Left cardiac atrium (tissue), 4 donors: ENCODE data around the gene CARD19. TPM values are rescaled to one million over a fixed set of nuclear protein-coding genes. Genes with fewer than 3 reads are reported as not detected.
A peak's percentile ranks its signal among the peaks of the same experiment; 100 is the strongest.

Experiments used
- ATAC-seq, 2 donors: fragments of 200-7000 bp; cut with Tn5 transposase; one replicate each; pipeline ENCODE4 v1.9.1; 2020; ENCODE audit warnings: mild to moderate bottlenecking in 2 of 2, moderate library complexity in 2 of 2
- DNase-seq: peaks from one replicate; pipeline ENCODE4 v3.0.0-alpha.2; 2020
- intact Hi-C, 2 donors: fragments of 100-400 bp; cut with DNase I; formaldehyde crosslinking; loops; one replicate each; pipeline versions ENCODE4 v1.14.1 to v1.15.1; 2022 to 2023
- total RNA-seq, 2 donors: library from RNA; stranded (reverse); fragmentation: NEBNext Ultra II Directional; extraction: Animal tissue kit (Norgen Biotek cat#: 25700); gene quantifications; one replicate each; pipeline ENCODE4 v1.2.1, GENCODE V29; 2021
- donor health status: DM: no; HTN: yes; CAD: no.
- donor health status: DM: no; HTN: yes; CAD: no; lungs with severe emphysema.
- donor health status: DM: yes; HTN: yes; CAD: no.
- donor health status: Dilated cardiomyopathy.

The CARD19 gene
- total RNA-seq, 2 donors from 2014 or later = 20.2 to 26.3 TPM

DNA sequence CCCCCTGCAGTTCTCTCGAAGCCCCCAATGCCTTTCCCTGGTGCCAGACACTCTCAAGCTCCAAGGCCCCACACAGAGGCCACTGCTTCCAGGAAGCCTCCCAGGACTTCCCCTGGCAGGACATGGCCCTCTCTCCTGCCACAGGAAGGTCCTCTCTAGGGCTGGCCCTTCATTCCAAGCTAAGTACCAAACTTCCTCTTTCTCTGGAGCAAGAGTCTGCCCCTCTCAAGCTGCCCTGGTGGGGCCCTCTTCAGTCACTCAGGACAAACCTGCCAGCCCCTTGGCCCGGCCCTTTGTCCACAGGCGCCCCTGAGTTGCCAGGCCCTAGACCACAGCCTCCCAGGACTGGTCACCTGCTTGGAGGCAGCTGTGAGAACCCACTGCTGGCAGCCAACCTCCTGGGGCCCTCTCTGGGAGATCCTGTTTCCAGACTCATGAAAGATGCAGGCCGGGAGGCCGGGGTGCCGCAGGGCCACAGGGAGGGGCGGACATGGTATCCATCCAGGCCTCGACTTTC lies 31.4 kb downstream of the CARD19 start:
- intact Hi-C loops = no loop called here
- ATAC-seq = peak; percentile 1 to 10
- DNase-seq = peak; percentile 35

DNA sequence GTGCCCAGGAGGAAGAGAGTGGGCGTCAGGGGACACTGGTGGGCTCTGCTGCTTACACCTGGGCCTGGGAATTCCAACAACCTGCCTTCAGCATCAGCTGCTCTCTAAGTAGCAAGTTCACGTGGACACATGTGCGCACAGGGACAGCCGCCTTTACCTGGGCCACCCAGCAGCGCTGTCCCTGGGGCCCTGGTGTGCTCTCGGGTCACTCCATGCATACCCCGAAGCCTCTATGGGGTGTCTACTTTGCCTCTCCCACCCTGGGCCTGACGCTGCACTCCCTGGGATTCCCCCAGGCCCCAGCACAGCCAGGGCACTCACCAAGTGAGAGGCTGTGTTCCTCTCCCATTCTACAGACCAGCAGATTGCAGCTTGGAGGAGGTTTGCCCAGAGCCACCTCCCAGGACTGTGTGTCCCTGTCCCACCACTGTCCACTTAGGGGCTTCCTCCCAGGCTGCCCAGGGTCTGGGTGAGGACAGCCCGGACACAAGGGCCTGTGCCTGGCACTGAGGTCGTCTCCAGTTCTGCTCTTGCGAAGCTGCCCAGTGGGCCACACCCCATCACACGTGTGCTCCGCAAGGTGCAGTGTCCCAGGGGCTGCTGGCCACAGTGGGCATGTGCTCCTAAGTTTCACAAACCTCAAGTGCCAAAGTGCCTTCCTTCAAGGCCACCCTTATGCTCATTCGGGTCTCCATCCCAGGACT lies 32.1 kb downstream of the CARD19 start:
- no peak for ATAC-seq

DNA sequence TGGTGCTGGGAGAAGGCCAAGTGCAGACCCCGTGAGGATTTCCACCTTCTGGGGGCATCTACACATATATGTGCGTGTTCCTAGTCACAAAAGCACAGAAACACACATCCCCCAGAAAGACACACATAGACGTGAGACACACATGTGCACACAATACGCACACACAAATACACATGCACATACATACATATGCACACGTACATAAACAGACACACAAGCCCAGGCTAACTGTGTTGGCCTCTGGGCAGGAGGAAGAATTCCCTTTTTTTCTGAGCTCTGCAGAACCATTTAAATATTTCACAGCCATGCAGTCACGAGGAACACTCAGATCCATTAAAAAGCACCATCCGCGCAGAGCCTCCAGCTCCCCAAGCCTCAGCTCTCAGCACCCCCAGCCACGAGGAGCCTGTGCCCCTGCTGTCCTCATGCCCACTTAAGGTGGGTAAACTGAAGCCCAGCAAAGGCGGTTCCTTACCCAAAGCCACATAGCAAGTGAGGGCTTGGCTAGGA lies 32.8 kb downstream of the CARD19 start:
- DNase-seq (no peak), ATAC-seq (no peak)
- intact Hi-C loops = no loop called here

More for the DNA sequence above, 32.1 kb downstream of the CARD19 start:
- intact Hi-C loops = no loop called here
- DNase-seq = no peak

DNA sequence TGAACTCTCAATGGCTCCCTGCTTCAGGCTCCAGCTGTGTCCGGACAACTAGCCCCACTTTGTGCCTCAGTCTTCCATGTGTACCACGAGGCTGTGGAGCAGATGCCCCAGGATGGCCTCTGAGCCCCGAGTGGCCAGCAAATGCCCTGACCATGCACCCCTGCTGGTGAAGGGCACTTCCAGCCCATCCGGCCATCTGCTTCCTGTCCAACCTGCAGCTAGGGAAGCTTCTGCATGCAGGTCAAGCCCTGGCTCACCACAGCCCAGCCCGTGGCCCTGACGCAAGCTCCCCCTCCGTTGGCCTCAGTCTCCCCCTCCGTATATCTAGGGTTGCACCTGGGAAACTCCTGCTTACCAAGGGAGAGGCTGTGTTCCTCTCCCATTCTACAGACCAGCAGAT lies 33.3 kb downstream of the CARD19 start:
- intact Hi-C loops = no loop called here
- DNase-seq (no peak), ATAC-seq (no peak)

DNA sequence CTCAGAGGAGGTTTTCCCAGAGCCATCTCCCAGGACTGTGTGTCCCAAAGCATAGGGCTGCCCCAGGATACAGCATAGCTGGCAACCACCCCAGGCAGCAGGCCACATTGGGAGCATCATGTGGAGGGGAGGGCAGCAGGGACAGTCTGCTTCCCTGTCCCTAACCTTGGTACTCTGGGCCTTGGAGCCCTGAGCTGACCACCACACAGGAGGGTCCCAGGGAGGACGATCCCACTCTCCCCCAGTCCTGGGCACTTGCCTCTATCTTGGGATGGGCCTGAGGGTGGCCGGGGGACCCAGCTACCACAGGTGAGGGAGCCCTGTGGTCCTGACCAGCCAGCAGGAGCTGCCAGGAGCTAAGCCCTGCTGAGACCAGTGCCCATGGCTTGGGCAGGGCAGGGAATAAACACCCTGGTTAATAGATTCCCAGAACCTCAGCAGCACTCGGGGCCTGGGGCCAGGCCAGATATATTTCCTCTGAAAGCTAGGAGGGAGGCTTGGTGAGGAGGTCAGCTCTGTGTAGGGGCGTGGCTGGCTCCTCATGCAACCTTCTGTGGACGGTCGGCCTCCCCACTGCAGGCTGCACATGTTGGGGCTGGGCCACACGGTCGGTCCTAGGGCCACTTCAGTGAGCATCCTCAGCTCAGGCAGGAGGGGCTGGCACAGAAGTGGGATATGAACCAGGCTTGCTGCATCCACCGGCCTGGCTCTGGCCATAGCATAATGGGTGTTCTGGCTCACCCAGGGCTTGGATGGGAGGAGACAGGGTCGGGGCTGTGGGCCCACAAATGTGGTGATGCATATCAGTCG lies 33.9 kb downstream of the CARD19 start:
- intact Hi-C loops = no loop called here
- DNase-seq (no peak), ATAC-seq (no peak)

DNA sequence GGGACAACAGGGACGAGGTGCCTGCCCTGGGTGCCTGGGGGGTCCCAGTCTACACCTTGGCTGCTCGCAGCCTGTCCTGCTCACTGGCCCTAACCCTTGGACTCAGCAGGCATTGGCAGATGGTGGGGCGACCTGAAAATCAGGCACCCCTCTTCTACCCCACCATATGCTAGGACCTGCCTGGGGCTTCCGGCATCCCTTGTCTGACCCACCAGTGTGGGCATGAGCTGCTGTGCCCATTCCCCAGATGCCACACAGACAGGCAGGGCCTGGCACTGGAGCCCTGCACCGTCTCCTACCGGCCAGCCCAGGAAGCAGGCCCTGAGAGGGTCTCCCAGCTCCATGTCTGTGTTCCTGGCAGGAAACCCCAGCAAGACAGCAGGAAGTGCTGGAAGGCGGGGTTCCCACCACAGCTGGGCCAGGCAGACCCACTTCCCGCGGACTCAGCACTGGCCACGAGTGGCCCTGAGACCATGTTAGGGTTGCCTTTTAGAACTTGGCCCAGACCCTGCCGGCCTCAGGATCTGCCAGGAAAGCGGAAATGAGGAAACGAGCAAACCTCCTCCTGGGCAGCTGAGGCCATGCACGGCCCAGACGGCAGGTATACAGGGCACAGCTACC lies 35.0 kb downstream of the CARD19 start:
- intact Hi-C loops = no loop called here
- ATAC-seq (no peak), DNase-seq (peak; percentile 69)

DNA sequence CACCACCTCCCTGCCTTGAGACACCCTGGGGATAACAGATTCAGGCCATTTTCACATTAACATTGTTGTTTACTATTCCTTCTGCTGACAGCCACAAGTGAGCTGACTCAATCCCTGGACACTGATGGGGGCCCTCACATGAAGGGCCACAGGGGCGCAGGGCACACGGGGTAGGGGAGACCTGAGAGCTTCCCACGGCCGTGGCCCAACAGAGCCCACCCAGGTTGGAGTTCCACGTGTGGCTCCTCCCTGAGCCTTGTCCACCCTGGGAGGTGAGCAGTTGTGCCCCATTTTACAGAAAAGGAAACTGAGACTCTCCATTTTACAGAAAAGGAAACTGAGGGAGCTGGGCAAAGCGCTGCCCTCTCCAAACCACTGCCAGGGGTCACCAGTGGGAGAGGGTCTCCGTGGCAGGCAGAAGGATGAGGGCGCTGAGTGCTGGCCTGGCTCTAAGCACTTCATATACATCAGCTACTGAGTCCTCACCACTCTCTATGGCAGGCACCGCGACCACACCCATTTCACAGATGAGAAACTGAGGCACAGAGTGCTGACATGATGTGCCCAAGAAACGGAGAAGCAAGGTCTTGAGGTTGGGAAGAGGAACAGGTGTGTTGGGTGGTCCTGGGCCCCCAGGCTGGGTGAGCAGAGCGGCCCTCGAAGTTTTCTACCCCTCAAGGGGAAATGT lies 35.7 kb downstream of the CARD19 start:
- no peak for ATAC-seq
- intact Hi-C loops = no loop called here
- no peak for DNase-seq

DNA sequence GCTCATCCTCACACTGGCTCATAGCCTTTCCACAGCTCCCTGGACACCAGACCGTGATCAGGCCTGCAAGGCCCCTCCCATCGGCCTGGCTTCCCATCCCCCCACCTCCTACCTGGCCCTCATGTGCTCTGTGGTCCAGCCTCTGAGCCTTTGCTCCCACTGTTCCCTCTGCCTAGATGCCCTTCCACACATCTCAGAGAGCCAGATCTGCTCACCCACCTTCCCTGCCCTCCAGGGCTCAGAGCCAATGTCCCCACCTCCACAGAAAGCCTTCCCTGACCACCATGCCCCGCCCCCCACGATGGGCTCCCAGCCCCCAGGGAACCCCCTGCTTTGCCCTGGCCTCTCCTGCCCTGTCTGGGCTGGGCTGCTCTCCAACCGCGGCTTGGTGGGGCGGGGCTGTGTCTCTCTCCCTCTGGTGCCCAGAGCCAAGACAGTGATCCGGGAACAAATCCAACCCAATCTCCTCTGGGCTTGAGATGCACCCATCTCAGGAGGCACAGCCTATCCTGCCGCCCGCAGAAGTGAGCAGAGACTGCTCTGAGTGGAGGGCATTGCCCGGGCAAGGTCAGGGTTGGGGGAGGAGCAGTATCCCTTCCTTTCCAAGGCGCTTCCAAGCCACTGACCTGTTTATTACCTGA lies 36.4 kb downstream of the CARD19 start:
- intact Hi-C loops = no loop called here
- ATAC-seq (peak; percentile 36 to 51), DNase-seq (no peak)

DNA sequence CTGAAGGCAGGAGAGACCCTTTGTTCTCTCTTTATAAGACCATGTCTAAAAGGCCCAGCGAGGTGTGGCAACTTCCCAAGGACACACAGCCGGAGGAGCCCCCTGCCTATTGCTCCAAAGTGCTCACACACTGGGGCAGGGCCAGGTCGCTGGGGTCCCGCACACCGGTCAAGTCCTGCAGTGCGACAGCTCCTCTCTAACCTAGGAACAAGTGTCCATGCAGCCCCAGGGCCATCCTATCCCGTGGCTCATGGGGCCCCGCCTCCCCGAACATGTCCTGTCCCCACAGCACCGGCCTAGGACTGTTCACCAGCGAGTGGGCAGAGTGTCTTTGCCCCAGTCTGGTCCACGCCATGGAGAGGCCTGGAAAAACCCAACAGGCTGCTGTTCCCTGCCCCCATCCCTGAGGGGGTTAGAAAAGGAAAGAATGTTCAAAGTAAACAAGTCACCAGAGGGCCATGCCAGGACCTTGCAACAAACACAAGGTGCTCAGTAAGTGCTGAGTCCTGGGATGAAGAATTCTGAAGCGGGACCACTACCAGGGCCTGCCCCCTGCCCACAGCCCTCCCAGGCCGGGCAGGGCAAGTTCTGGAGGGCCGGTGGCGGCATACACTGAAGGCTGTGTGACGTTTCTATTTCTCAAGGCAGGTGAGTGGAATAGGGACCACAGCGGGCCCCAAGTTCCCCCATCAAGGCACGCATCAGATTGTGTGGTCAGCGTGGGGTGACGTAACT lies 37.1 kb downstream of the CARD19 start:
- intact Hi-C loops = no loop called here
- DNase-seq (no peak), ATAC-seq (peak; percentile 1 to 12)

DNA sequence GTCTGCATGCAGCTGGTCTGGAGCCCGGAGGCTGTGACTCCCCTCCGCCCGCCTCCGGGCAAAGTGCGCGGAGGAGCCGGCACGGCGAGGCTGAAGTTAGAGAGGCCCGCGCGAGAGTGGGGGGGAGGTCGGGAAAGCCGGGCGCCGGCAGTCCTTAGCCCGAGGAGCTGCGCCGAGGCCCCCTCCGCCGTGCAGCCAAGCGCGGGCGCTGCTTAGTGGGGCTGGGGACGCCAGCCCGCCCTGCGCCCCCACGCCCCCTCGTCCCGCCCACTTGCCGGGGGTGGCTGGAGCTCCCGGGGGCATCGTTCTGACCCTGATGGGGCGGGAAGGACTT lies 37.6 kb downstream of the CARD19 start:
- intact Hi-C loops = no loop called here
- DNase-seq = peak; percentile 86
- ATAC-seq = peak; percentile 69 to 81

DNA sequence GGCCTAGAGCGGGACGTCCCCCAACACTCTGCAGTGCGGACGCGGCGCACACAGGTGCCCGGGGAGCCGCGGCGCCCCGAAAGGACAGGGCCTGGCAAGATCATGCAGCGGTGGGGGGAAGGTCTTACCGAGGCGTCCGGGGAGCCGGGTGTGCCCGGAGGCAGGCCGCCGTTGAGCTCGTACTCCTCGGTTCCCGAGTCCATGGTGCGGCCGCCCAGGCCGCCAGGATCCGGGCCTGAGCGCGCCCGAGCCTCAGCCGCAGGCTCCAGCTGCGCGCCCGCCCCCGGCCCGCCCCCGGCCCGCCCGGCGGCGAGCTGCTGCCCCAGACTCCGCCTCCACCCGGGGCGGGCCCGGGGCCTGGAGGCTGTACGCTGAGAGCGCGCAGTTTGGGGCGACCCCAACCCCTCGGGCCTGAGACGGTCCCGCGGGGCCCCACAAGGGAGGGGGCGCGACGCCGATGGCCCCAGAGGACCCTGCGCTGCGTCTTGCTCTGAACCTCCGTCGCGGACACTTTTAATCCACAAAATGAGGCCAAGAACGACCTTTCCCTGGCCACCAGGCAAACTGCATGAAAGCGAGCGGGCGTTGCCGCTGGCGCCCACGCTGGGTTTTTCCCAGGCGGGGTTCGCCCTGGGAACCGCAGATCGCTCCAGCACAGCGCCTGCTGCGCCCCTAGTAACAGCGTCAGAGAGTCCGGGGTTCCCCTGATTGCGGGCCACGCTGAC lies 38.2 kb downstream of the CARD19 start, which contains the start of gene NINJ1:
Gene NINJ1, minus strand, starts transcription at position 237 of the 725 bp plus-strand sequence. Its CDS starts 34 bp downstream, at position 203.
- ATAC-seq = peak; percentile 87 to 90

DNA sequence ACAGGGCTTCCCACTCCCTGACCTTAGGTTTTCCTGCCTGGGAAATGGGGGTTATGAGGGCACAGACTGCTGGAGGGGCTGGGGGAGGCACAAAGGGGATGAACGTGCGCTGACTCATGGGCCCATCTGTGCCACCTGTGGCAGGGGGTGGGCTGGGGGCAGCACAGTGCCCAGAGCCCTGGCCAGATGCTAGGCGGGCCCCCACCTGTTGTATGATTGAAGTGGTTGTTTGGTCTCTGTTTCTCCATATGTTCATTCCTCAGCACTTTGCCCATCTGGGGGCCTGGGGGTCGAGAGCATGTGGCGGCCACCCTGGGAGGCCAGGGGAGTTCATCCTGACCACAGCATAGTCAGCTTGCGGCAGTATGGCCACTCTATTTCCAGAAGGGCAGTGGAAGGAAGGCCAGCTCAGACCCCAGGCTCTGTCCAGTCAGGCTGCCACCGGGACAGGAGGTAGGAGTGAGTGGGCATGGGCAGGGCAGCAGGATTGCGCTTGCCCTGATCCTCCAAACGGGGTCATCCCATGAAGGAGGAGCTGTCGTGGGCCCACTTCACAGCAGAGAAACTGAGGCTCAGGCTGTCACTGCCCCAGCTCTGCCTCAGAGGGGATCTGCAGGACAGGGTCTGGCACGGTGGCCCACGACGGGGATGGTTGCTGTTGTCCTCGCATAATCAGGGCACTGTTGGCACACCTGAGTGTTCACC lies 38.9 kb downstream of the CARD19 start:
- ATAC-seq = no peak
- no peak for DNase-seq
- intact Hi-C loops = no loop called here

More for the DNA sequence above, 38.2 kb downstream of the CARD19 start, which contains the start of gene NINJ1:
- intact Hi-C loops = no loop called here
- peak; percentile 79 for DNase-seq

DNA sequence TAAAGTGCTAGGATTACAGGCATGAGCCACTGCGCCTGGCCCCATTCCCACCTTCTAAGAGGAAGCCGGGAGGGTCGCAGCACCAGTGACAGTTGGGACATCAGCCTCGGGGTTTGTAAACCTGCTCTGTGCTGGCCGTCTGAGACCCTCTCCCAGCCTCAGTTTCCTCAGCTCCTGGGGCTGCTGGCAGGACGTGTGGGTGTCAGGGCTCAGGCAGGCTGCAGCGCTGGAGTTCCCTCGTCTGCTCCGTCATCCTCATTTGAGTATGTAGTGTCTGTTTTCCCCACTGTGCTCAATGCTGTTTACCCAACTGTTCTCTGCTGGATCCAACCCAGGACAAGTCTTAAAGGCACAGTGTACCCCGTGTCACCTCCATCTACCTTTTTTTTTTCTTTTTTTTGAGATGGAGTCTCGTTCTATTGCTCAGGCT lies 40.0 kb downstream of the CARD19 start:
- intact Hi-C loops = no loop called here
- no peak for ATAC-seq
- DNase-seq = no peak

DNA sequence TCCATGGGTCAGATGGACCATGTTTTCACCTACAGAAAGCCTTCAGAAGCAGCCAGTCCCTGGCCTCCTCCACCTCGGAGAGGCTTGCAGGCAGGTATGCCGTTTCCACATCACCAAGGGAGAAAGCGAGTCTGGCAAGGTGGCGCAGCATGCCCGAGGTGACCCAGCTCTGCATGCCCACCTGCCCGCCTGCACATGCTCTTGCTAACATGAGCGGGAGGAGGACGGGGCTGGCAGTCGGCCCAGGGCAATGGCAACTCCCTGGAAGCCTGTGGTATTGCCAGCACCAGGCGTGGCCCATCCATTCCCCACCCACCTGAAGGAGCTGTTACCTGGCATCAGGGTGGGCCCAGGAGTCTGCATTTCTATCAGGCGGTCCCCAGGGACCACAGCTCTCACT lies 41.3 kb downstream of the CARD19 start:
- no peak for ATAC-seq
- intact Hi-C loops = no loop called here
- no peak for DNase-seq

DNA sequence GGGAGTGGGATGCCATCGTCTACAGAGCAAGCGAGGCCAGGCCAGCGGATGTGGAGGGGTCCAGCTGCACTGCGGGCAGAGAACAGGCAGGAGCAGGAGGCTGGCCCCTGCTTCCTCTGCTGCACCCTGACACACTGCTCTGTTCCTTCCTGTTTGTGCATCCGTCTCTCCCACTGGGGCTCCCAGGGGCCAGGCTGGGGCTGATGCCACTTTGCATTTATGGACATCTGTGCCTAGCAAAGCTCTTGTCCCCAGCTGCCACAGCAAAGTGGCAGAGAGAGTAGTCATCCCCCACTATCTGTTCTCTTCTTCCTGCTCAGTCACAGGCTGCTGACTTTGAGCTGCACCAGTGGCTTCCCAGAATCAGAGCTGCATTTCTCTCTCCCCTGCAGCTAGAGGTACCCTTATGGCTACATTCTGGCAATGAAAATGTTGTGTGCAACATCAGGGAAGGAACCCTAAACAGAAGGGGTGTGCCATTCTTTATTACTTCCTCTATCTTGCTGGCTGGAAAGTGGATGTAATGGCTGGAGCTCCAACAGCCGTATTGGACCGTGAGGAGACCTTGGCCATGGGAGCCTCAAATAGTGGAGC lies 42.3 kb downstream of the CARD19 start:
- intact Hi-C loops = no loop called here
- ATAC-seq (no peak), DNase-seq (no peak)
